GM21723 (cell line): ENCODE measurements around the gene GSTM3.
"Not testable (repeated sequence)": the region's sequence is repeated elsewhere in the genome, so short reads cannot be mapped to it uniquely, and the experiment has no call there.

Experiments used
- ATAC-seq: cut with Tn5 transposase; IDR thresholded peaks from one replicate; pipeline ENCODE4 v1.9.1; 2021; ENCODE audit warnings: mild to moderate bottlenecking, moderate library complexity; ENCODE audit not compliant: unreplicated experiment

GSTM3 gene

DNA sequence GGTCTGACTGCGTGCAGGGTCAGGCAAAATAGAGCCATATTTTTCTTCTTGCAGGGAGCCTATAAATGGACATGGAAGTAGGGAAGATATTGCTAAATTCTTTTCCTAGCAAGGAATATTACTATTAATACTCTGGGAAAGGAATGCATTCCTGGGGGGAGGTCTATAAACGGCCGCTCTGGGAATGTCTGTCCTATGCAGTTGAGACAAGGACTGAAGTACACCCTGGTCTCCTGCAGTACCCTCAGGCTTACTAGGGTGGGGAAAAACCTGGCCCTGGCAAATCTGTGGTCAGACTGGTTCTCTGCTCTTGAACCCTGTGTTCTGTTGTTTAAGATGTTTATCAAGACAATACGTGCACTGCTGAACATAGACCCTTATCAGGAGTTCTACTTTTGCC, 31.9 kb downstream of the GSTM3 start:
- not testable (repeated sequence) for ATAC-seq

GRCh38 chr1:109705411-109705810, 35.4 kb downstream of the GSTM3 start:
- ATAC-seq: no peak

DNA sequence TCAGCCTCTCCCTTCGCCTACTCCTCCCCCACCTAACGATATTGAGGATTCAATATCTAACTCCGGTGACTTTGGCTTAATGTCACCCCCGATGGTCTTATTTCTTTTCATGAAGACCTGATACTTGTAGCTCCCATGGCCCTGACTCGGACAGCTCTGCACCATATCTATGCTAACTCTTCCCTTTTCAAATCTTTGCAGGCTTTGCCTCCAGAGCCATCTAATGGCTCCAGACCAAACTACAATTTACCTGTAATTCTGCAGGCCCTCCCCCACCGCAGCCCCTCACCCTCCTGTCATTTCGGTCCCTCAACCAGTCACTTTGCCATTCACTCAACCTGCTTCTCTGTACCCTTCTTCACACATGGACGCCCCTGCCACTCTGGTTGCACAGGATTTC, 36.7 kb downstream of the GSTM3 start:
- ATAC-seq: no peak

DNA sequence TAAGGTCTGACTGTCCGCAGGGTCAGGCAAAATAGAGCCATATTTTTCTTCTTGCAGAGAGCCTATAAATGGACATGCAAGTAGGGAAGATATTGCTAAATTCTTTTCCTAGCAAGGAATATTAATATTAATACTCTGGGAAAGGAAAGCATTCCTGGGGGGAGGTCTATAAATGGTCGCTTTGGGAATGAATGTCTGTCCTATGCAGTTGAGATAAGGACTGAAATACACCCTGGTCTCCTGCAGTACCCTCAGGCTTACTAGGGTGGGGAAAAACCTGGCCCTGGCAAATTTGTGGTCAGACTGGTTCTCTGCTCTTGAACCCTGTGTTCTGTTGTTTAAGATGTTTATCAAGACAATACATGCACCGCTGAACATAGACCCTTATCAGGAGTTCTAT, 37.9 kb downstream of the GSTM3 start:
- ATAC-seq: not testable (repeated sequence)

DNA sequence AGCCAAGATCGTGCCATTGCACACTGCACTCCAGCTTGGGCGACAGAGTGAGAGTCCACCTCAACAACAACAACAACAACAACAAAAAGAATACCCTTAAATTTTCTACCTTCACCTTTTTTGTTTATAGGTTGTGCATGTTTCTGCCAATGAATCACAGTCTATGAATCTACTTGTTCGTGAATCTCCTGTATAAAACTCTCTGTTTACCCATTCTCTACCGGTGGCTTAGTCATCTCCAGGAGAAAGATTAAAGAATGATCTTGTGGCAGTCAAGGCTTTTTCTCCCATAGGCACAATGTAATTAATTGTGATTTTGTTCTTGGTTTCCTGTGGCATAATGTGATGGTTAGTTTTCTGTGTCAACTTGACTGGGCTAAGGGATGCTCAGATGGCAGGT, 43.0 kb downstream of the GSTM3 start:
- ATAC-seq: not testable (repeated sequence)

DNA sequence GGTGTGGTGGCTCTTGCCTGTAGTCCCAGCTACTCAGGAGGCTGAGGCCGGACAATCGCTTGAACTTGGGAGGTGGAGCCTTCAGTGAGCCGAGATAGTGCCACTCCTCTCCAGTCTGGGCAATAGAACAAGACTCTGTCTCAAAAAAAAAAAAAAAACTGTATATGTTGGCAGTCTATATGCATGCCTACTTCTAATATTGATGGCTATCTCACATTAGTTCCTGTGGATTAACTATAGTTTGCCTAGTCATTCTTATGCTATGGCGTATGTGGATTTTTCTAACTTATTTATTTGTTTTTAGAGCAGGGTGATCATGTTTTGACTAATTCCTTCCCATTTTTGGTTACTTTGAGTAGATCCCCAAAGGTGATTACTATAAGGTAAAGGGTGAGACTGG, 43.8 kb downstream of the GSTM3 start:
- no peak for ATAC-seq

GRCh38 chr1:109695138-109695537, 45.7 kb downstream of the GSTM3 start:
- not testable (repeated sequence) for ATAC-seq

DNA sequence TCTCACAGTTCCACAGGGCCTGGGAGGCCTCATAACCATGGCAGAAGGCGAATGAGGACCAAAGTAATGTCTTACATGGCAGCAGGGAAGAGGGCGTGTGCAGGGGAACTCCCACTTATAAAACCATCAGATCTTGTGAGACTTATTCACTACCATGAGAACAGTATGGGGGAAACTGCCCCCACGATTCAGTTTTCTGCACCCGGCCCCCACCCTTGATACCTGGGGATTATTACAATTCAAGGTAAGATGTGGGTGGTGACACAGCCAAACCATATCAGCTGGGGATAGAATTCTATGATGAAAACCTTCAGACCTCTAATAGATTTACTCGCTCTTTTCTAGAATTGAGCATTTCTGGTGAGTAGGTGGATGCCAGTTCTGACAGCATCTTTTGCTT, 46.4 kb downstream of the GSTM3 start:
- not testable (repeated sequence) for ATAC-seq

DNA sequence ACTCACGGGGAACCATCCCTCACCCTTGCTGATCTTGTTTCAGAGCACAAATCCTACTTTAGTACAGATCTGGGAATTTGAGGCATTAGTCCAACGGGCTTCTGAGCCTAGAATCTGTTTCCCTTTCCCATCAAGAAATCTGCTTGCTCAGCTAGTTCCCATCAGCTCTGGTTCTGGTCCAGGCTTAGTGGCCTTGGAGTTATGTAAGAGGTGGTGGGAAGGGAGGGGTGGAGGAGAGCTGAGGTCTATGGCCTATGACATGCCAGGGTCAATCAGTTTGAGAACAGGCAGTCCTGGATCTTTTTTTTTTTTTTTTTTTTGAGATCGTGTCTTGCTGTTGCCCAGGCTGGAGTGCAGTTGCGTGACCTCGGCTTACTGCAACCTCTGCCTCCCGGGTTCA, 49.1 kb downstream of the GSTM3 start:
- no peak for ATAC-seq

- no peak for ATAC-seq
These were observed 50.9 kb downstream of the GSTM3 start for GRCh38 chr1:109689844-109690405.

DNA sequence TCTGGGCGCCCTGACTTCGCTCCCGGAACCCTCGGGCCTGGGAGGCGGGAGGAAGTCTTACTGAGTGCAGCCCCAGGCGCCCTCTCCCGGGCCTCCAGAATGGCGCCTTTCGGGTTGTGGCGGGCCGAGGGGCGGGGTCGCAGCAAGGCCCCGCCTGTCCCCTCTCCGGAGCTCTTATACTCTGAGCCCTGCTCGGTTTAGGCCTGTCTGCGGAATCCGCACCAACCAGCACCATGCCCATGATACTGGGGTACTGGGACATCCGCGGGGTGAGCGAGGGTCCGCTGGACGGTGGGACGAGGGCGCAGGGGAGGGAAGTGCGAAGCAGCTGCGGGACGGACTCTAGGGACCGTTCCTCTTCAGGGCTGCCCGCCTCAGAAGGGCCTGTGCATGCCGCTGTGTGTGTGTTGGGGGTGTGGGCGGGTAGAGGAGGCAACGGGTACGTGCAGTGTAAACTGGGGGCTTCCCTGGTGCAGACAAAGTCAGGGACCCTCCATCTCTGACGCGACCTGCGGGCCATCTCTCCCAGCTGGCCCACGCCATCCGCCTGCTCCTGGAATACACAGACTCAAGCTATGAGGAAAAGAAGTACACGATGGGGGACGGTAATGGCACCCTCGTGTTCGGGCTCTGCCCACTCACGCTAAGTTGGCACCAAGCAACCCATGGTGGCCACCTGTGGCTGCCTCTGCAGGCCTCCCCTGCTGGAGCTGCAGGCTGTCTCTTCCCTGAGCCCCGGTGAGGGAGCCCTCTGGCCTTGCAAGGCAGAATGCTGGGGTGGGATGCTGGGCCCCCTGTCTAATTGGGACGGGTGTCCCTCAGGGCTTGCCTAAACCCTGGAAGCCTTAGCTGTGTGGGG, 53.0 kb downstream of the GSTM3 start, which contains the start of gene GSTM1:
Gene GSTM1 (plus strand): TSS at position 177 of the 859 bp plus-strand sequence. CDS start 57 bp downstream, at position 234.
- no peak for ATAC-seq

- ATAC-seq: not testable (repeated sequence)
These were observed 53.7 kb downstream of the GSTM3 start for GRCh38 chr1:109687109-109687508.

DNA sequence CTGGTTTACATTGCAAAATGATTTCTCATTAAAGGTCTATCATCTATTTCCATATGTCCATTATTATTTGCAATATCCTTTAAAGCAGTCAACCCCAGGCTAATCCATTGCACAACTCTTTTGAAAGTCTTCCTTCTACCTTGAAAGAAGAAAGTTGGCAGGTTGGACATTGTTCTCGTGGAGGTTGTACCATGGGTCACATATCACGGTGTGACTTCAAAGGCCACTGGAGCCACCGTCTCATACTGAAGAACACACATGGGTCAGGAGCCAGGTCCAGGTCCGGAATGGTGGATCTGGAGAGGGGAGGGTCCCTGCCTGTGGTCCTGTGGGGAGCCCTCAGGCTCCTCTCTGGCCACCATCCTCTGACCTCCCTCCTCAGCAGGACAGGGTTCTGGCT, 54.9 kb downstream of the GSTM3 start:
- not testable (repeated sequence) for ATAC-seq

DNA sequence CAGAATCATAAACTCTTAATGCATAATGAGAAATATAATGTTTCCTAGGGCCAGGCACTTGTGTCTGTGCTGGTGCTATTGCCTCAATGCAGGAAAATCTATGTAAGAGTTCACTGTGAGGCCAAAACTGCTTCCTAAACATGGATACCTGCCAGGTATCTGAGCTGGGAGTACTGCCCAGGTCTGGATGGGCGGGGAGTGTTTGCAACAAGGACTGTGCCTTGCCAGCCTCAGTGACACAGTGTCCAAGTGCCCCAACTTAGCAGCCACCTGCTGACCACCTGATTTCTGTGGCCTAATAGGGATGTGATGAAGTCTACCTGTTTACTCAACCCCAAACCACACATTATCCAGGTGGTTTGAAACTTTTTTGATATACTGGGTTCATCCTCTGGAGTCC, 55.4 kb downstream of the GSTM3 start:
- ATAC-seq: not testable (repeated sequence)

- ATAC-seq: not testable (repeated sequence)
These were observed 56.1 kb downstream of the GSTM3 start for GRCh38 chr1:109684777-109685176.
